ENCODE measurements around the gene RIMKLA.

GRCh38 chr1:42456754-42457089 lies 76.1 kb downstream of the RIMKLA start:
- TF ChIP-seq CTCF (IDR thresholded peaks at IDR 0.05 in 2 of 3, conservative IDR thresholded peaks at IDR 0.05 in 1 of 3; ENCODE audit: control insufficient read depth in 2 of 3, extremely low read depth in 1 of 3, insufficient read depth in 1 of 3, low read depth in 3 of 3, low read length in 3 of 3) = no peak
- TF ChIP-seq POLR2A (IDR thresholded peaks at IDR 0.05; ENCODE audit: low read depth, low read length) = peak; percentile 7; the same call in 1 of the 2 replicates
- no peak for TF ChIP-seq ZNF274 (IDR thresholded peaks at IDR 0.05; ENCODE audit: insufficient read depth, insufficient read length)
- TF ChIP-seq ZNF384 (IDR thresholded peaks at IDR 0.05; ENCODE audit: borderline replicate concordance, low read depth, low read length) = no peak
- TF ChIP-seq NFIC (IDR thresholded peaks at IDR 0.05; ENCODE audit: low read depth, low read length) = no peak
- TF ChIP-seq NFYB (IDR thresholded peaks at IDR 0.05; ENCODE audit: insufficient read depth, low read depth, low read length) = no peak

All from GM12878 (cell line).